Suprapubic skin (tissue), 4 donors: Measurements from ENCODE around the gene NCAM1. TPM values are rescaled to one million over a fixed set of nuclear protein-coding genes. Genes with fewer than 3 reads are reported as not detected.

Experiments used
- DNase-seq, 2 donors: peaks; one replicate each; pipeline ENCODE4 v3.0.0-alpha.2; 2019; ENCODE audit warnings: low spot score in 2 of 2
- H3K27ac ChIP-seq: fragments of 200-600 bp; sonication (generic); one replicate; pipeline ENCODE4 v1.5.1; 2019
- H3K27me3 ChIP-seq: fragments of 200-600 bp; sonication (generic); one replicate; pipeline ENCODE4 v1.5.1; 2019
- H3K36me3 ChIP-seq: fragments of 200-600 bp; sonication (generic); one replicate; pipeline ENCODE4 v1.5.1; 2019
- H3K4me1 ChIP-seq: fragments of 200-600 bp; sonication (generic); one replicate; pipeline ENCODE4 v1.5.1; 2019
- H3K4me3 ChIP-seq: fragments of 200-600 bp; sonication (generic); one replicate; pipeline ENCODE4 v1.5.1; 2019; ENCODE audit warnings: mild to moderate bottlenecking
- H3K9me3 ChIP-seq: fragments of 200-600 bp; sonication (generic); one replicate; pipeline ENCODE4 v1.5.1; 2019
- EP300 ChIP-seq: sonication (generic); formaldehyde crosslinking; IDR thresholded peaks from one replicate; pipeline ENCODE4 v1.6.1; 2017; ENCODE audit warnings: antibody characterized with exemption
- POLR2A ChIP-seq, 2 donors: fragments of 450-650 bp; IDR thresholded peaks; one replicate each; pipeline ENCODE4 v1.6.1; 2017; ENCODE audit warnings: antibody characterized with exemption in 2 of 2, mild to moderate bottlenecking in 2 of 2, moderate library complexity in 2 of 2
- POLR2AphosphoS5 ChIP-seq, 3 donors: sonication (generic); formaldehyde crosslinking; IDR thresholded peaks; one replicate each; pipeline ENCODE4 v1.6.1; 2017; ENCODE audit warnings: antibody characterized with exemption in 3 of 3
- WGBS: methylation state at CpG from one replicate; pipeline ENCODE4 v1.1.5; 2018; 5-methylcytosine and 5-hydroxymethylcytosine counted together
- total RNA-seq, 4 donors: library from RNA; depleted of rRNA; stranded (reverse); fragments of >200 nt; gene quantifications; one replicate each; pipeline ENCODE4 v1.1.0, GENCODE V29; 2016
- TF ChIP-seq, protein P1 (sequence below), 2 donors: fragments of 200-600 bp in 1 of 2; fragments of 450-650 bp in 1 of 2; sonication (generic) in 1 of 2; IDR thresholded peaks; one replicate each; pipeline ENCODE4 v1.5.1; 2016 to 2019; ENCODE audit warnings: antibody characterized with exemption in 2 of 2, mild to moderate bottlenecking in 1 of 2, moderate library complexity in 1 of 2

Gene NCAM1
- total RNA-seq, 4 donors from 2014 or later: 0.98 to 3.3 (median 1.9) TPM

DNA sequence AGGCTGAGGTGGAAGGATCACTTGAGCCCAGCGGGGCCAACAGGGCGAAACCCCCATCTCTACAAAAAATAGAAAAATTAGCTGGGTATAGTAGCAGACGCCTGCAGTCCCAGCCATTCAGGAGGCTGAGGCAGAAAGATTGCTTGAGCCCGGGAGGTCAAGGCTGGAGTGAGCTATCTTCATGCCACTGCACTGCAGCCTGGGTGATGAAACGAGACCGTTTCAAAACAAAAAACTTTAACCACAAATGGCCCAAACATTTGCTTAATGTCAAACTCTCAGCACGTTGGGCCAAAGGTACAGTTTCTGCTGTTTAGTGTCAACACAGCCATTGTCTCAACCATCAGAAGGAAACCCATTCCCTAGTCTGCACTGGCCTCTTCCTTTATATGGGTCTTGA, 284.0 kb downstream of the NCAM1 start:
- H3K4me3 ChIP-seq: no peak overlapping the region
- WGBS: 93% methylated on average over 7 of the region's 7 CpGs

DNA sequence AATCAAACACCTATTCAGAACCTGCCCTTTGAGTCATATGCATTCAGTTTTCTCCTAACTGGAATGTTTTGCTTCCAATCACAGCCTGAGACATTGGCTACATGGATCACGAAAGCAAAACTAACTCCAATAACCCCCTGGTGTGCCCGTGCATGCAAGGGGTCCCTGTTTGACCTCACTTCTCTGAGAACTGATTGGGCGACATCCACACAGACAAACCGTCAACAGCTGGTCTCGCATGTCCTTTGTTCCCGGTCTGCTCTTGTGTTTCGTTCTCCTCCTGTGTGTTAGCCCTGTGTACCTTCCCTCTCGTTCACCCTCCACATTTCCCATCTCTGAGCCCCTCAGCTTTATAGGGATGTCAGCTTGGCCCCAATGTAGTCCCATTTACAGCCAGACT, 286.0 kb downstream of the NCAM1 start:
- DNase-seq: no peak
- WGBS: 91% methylated on average over 8 of the region's 8 CpGs
- H3K4me1 ChIP-seq: peaks cover 8% of the 10 kb centered on the region
- no peaks in the 10 kb centered on the region for H3K9me3 ChIP-seq
- H3K4me3 ChIP-seq: no peak overlapping the region
- no peak overlapping the region for H3K27ac ChIP-seq
- H3K36me3 ChIP-seq: no peaks in the 10 kb centered on the region
- no peak for TF ChIP-seq POLR2AphosphoS5 (IDR thresholded peaks at IDR 0.05)
- no peak for TF ChIP-seq EP300
- no peak for TF ChIP-seq POLR2A (IDR thresholded peaks at IDR 0.05)
- TF ChIP-seq, protein P1, sequence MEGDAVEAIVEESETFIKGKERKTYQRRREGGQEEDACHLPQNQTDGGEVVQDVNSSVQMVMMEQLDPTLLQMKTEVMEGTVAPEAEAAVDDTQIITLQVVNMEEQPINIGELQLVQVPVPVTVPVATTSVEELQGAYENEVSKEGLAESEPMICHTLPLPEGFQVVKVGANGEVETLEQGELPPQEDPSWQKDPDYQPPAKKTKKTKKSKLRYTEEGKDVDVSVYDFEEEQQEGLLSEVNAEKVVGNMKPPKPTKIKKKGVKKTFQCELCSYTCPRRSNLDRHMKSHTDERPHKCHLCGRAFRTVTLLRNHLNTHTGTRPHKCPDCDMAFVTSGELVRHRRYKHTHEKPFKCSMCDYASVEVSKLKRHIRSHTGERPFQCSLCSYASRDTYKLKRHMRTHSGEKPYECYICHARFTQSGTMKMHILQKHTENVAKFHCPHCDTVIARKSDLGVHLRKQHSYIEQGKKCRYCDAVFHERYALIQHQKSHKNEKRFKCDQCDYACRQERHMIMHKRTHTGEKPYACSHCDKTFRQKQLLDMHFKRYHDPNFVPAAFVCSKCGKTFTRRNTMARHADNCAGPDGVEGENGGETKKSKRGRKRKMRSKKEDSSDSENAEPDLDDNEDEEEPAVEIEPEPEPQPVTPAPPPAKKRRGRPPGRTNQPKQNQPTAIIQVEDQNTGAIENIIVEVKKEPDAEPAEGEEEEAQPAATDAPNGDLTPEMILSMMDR (IDR thresholded peaks at IDR 0.05): no peak
- H3K27me3 ChIP-seq: no peaks in the 10 kb centered on the region

More for the DNA sequence above, 284.0 kb downstream of the NCAM1 start:
- Histone ChIP-seq H3K27me3 (no peaks in the 10 kb centered on the region), H3K27ac (no peak overlapping the region), H3K9me3 (no peaks in the 10 kb centered on the region), H3K4me1 (peaks cover 9% of the 10 kb centered on the region), H3K36me3 (no peaks in the 10 kb centered on the region)
- no peak for TF ChIP-seq POLR2A (IDR thresholded peaks at IDR 0.05)
- TF ChIP-seq EP300: no peak
- no peak for TF ChIP-seq POLR2AphosphoS5 (IDR thresholded peaks at IDR 0.05)
- TF ChIP-seq, protein P1 (IDR thresholded peaks at IDR 0.05): no peak
- no peak for DNase-seq

DNA sequence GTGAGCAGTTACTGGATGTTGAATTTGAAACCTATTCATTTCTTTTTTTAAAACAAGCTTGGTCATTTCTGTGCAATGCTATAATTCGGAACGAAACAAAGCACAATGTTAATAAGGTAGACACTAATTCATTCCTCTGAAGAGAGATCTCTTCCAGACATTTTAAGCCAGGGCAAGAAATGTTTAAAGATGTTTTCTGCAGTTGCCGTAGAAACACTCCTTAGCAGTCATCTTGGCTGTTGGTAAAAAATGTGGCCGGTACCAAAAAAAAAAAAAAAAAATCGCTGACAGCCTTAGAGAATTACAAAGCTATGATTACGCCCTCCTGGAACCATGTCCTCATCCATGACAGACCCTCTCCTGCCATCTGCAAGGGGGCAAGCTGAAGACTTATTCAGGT, 286.7 kb downstream of the NCAM1 start:
- peaks cover 5% of the 10 kb centered on the region for H3K4me1 ChIP-seq

DNA sequence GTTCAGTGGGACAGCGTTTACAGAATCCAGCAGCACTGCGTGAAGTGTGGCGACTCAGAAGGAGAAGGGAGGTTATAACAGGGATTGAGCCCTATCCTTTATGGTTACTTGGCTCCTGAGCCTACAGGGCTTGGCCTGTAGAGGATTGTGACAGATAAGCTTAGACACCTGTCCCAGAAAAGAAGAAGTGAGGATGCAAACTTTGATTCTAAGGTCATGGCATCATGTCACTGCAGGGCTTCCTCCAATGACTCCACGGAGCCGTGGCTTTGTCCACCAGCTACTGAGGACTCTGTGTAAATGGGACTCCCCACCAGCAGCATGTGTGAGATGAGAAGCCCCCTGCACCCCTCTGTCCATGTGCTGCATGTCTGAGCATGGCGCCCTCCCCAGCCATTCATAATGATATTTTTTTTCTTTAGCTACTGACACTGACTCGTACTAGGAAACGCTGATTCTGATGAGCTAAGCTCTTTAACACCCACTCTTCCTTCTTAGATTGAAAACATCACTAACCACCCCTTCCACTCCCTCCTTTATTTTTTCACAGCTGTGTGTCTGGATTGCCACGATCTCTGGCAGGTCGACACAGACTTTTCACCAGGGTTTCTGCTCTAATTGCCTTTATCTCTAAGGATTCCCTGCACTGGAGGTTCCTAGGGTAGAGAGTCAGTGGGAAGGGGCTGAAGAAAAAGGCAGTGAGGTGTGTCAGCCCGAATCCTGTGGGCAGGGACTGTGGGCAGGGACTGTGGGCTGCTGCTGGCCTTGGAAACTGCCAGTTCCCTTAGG, 287.7 kb downstream of the NCAM1 start:
- DNase-seq: no peak

More for the DNA sequence above, 286.7 kb downstream of the NCAM1 start:
- TF ChIP-seq EP300: no peak
- no peak for TF ChIP-seq POLR2A (IDR thresholded peaks at IDR 0.05)
- TF ChIP-seq, protein P1 (IDR thresholded peaks at IDR 0.05): no peak
- no peak for TF ChIP-seq POLR2AphosphoS5 (IDR thresholded peaks at IDR 0.05)
- H3K4me3 ChIP-seq: no peak overlapping the region
- H3K36me3 ChIP-seq: no peaks in the 10 kb centered on the region
- no peak for DNase-seq
- H3K9me3 ChIP-seq: no peaks in the 10 kb centered on the region
- no peak overlapping the region for H3K27ac ChIP-seq
- WGBS: 62% methylated on average over 6 of the region's 6 CpGs
- no peaks in the 10 kb centered on the region for H3K27me3 ChIP-seq

DNA sequence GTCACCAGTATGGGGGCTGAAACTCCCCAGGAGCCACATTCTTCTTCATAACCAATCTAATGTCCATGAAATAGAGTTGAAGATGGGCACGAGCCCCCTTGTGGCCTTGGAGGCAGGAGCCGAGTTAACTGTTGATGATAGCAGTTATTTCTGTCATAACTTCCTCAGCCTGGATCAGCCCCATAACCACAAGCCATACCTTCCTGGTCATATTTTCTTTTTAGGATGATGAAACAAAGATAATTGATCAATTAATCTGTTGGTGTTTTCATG, 288.2 kb downstream of the NCAM1 start:
- no peaks in the 10 kb centered on the region for H3K4me1 ChIP-seq
- H3K27ac ChIP-seq: no peak overlapping the region
- no peaks in the 10 kb centered on the region for H3K27me3 ChIP-seq
- DNase-seq: no peak
- no peak overlapping the region for H3K4me3 ChIP-seq
- no peaks in the 10 kb centered on the region for H3K9me3 ChIP-seq
- no peaks in the 10 kb centered on the region for H3K36me3 ChIP-seq
- no peak for TF ChIP-seq EP300
- TF ChIP-seq, protein P1 (IDR thresholded peaks at IDR 0.05): peak in 1 of 2 donors; percentile 12
- 40% methylated on average over 2 of the region's 2 CpGs for WGBS

More for the DNA sequence above, 287.7 kb downstream of the NCAM1 start:
- 72% methylated on average over 11 of the region's 11 CpGs for WGBS
- no peak overlapping the region for H3K27ac ChIP-seq
- H3K4me3 ChIP-seq: no peak overlapping the region
- no peaks in the 10 kb centered on the region for H3K9me3 ChIP-seq
- no peaks in the 10 kb centered on the region for H3K36me3 ChIP-seq
- H3K27me3 ChIP-seq: no peaks in the 10 kb centered on the region
- H3K4me1 ChIP-seq: no peaks in the 10 kb centered on the region
- TF ChIP-seq POLR2A (IDR thresholded peaks at IDR 0.05): no peak
- no peak for TF ChIP-seq EP300
- TF ChIP-seq, protein P1 (IDR thresholded peaks at IDR 0.05): no peak
- TF ChIP-seq POLR2AphosphoS5 (IDR thresholded peaks at IDR 0.05): no peak
